ENCODE results near the gene RSL24D1.

DNA sequence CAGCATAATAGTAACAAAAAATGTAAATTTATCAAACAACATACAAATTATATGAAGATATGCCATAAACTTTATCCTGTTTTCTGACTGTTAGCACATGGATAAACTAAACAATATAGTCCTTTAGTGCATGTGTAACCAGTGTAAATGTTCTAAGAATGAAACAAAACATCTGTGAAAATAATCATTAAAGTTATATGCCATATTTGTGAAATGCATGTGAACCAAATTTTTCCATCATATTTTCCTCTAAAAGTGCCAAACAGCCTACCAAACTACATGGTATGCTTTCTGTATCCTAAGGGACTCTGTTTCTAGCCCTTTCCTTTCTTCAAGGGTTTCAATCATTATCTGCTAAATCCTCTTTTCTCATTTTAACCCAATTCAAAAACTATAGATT is 23.9 kb upstream of the RSL24D1 start:
- TF ChIP-seq, protein P1, sequence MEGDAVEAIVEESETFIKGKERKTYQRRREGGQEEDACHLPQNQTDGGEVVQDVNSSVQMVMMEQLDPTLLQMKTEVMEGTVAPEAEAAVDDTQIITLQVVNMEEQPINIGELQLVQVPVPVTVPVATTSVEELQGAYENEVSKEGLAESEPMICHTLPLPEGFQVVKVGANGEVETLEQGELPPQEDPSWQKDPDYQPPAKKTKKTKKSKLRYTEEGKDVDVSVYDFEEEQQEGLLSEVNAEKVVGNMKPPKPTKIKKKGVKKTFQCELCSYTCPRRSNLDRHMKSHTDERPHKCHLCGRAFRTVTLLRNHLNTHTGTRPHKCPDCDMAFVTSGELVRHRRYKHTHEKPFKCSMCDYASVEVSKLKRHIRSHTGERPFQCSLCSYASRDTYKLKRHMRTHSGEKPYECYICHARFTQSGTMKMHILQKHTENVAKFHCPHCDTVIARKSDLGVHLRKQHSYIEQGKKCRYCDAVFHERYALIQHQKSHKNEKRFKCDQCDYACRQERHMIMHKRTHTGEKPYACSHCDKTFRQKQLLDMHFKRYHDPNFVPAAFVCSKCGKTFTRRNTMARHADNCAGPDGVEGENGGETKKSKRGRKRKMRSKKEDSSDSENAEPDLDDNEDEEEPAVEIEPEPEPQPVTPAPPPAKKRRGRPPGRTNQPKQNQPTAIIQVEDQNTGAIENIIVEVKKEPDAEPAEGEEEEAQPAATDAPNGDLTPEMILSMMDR (IDR thresholded peaks at IDR 0.05) = no peak
- TF ChIP-seq GABPA (IDR thresholded peaks at IDR 0.05; ENCODE audit: low read depth) = no peak
- no peak for TF ChIP-seq RCOR1 (IDR thresholded peaks at IDR 0.05; ENCODE audit: low read length)
- TF ChIP-seq FOXJ3 (CRISPR knock-in tag; IDR thresholded peaks at IDR 0.05) = no peak
- TF ChIP-seq POLR2AphosphoS5 (IDR thresholded peaks at IDR 0.05; ENCODE audit: low read depth, low read length) = no peak
- TF ChIP-seq TAF1 (IDR thresholded peaks at IDR 0.05; ENCODE audit: borderline replicate concordance, low read depth, low read length) = no peak
